ENCODE measurements around the gene LRRC47. TPM values are rescaled to one million over a fixed set of nuclear protein-coding genes. Genes with fewer than 3 reads are reported as not detected.

The LRRC47 gene
- total and polyA plus RNA-seq, 4 experiments from 2014 or later = 19.0 to 58.0 (median 47.1) TPM

GRCh38 chr1:3821447-3821846 is 25.1 kb upstream of the LRRC47 start:
- no peaks in the 10 kb centered on the region for H3K9me3 ChIP-seq (ENCODE audit: control insufficient read depth in 1 of 2, low read length in 2 of 2)
- CTCF ChIA-PET (ENCODE audit: partially characterized antibody) = no interaction called here
- no peak overlapping the region for H3K4me3 Mint-ChIP-seq
- H3K4me3 ChIP-seq (ENCODE audit: low read length in 2 of 2) = no peak overlapping the region
- H3K27ac Mint-ChIP-seq = no peak overlapping the region
- H3K27me3 Mint-ChIP-seq = no peaks in the 10 kb centered on the region
- no peaks in the 10 kb centered on the region for H3K4me1 ChIP-seq (ENCODE audit: insufficient read depth, low read length)
- intact Hi-C loops (cut with micrococcal nuclease) = no loop called here
- H3K36me3 ChIP-seq (ENCODE audit: insufficient read depth, low read length) = peaks cover 38% of the 10 kb centered on the region
- peaks cover 0 to 3% (median 0%) of the 10 kb centered on the region in 4 donors for H3K4me1 Mint-ChIP-seq
- peaks cover 56 to 72% of the 10 kb centered on the region in 2 donors for H3K36me3 Mint-ChIP-seq
- DNase-seq = no peak
- POLR2A ChIA-PET (ENCODE audit: partially characterized antibody) = no interaction called here
- H3K27ac ChIP-seq (ENCODE audit: low read depth, low read length) = no peak overlapping the region
- no peaks in the 10 kb centered on the region for H3K27me3 ChIP-seq (ENCODE audit: insufficient read depth, low read length)
- no peaks in the 10 kb centered on the region for H3K9me3 Mint-ChIP-seq

- Mint-ChIP-seq H3K4me3 (no peak overlapping the region), H3K36me3 (peaks cover 52 to 70% of the 10 kb centered on the region in 2 donors)
- POLR2A ChIA-PET (ENCODE audit: partially characterized antibody) = no interaction called here
These were observed 24.7 kb upstream of the LRRC47 start for GRCh38 chr1:3821004-3821403.

GRCh38 chr1:3820316-3820715 is 24.0 kb upstream of the LRRC47 start:
- DNase-seq = no peak
- H3K4me3 ChIP-seq (ENCODE audit: low read length in 2 of 2) = no peak overlapping the region
- H3K4me3 Mint-ChIP-seq = no peak overlapping the region
- no peaks in the 10 kb centered on the region for H3K27me3 Mint-ChIP-seq
- POLR2A ChIA-PET (ENCODE audit: partially characterized antibody) = no interaction called here
- H3K36me3 Mint-ChIP-seq = peaks cover 45 to 67% of the 10 kb centered on the region in 2 donors
- intact Hi-C loops (cut with micrococcal nuclease) = no loop called here
- no peaks in the 10 kb centered on the region for H3K27me3 ChIP-seq (ENCODE audit: insufficient read depth, low read length)
- H3K4me1 Mint-ChIP-seq = peaks cover 0 to 3% (median 0%) of the 10 kb centered on the region in 4 donors
- no peak overlapping the region for H3K27ac ChIP-seq (ENCODE audit: low read depth, low read length)
- no peaks in the 10 kb centered on the region for H3K9me3 ChIP-seq (ENCODE audit: control insufficient read depth in 1 of 2, low read length in 2 of 2)
- H3K9me3 Mint-ChIP-seq = no peaks in the 10 kb centered on the region
- CTCF ChIA-PET (ENCODE audit: partially characterized antibody) = no interaction called here
- no peak overlapping the region for H3K27ac Mint-ChIP-seq
- no peaks in the 10 kb centered on the region for H3K4me1 ChIP-seq (ENCODE audit: insufficient read depth, low read length)
- peaks cover 34% of the 10 kb centered on the region for H3K36me3 ChIP-seq (ENCODE audit: insufficient read depth, low read length)

More at GRCh38 chr1:3821004-3821403, 24.7 kb upstream of the LRRC47 start:
- no peaks in the 10 kb centered on the region for H3K9me3 ChIP-seq (ENCODE audit: control insufficient read depth in 1 of 2, low read length in 2 of 2)
- H3K4me1 Mint-ChIP-seq = peaks cover 0 to 3% (median 0%) of the 10 kb centered on the region in 4 donors
- no peaks in the 10 kb centered on the region for H3K27me3 Mint-ChIP-seq
- no peaks in the 10 kb centered on the region for H3K27me3 ChIP-seq (ENCODE audit: insufficient read depth, low read length)
- intact Hi-C loops (cut with micrococcal nuclease) = no loop called here
- H3K4me1 ChIP-seq (ENCODE audit: insufficient read depth, low read length) = no peaks in the 10 kb centered on the region
- CTCF ChIA-PET (ENCODE audit: partially characterized antibody) = no interaction called here
- H3K9me3 Mint-ChIP-seq = no peaks in the 10 kb centered on the region
- no peak overlapping the region for H3K27ac Mint-ChIP-seq
- DNase-seq = no peak
- peaks cover 38% of the 10 kb centered on the region for H3K36me3 ChIP-seq (ENCODE audit: insufficient read depth, low read length)
- no peak overlapping the region for H3K27ac ChIP-seq (ENCODE audit: low read depth, low read length)
- H3K4me3 ChIP-seq (ENCODE audit: low read length in 2 of 2) = no peak overlapping the region

GRCh38 chr1:3819771-3820200 is 23.5 kb upstream of the LRRC47 start:
- no peaks in the 10 kb centered on the region for H3K9me3 ChIP-seq (ENCODE audit: control insufficient read depth in 1 of 2, low read length in 2 of 2)
- Mint-ChIP-seq H3K9me3 (no peaks in the 10 kb centered on the region), H3K4me1 (peaks cover 0 to 3% (median 0%) of the 10 kb centered on the region in 4 donors), H3K27ac (no peak overlapping the region), H3K27me3 (no peaks in the 10 kb centered on the region), H3K4me3 (no peak overlapping the region), H3K36me3 (peaks cover 49 to 68% of the 10 kb centered on the region in 2 donors)
- ChIA-PET CTCF (ENCODE audit: partially characterized antibody) (no interaction called here), POLR2A (ENCODE audit: partially characterized antibody) (no interaction called here)
- no peak overlapping the region for H3K27ac ChIP-seq (ENCODE audit: low read depth, low read length)
- DNase-seq = no peak
- no peaks in the 10 kb centered on the region for H3K4me1 ChIP-seq (ENCODE audit: insufficient read depth, low read length)
- H3K27me3 ChIP-seq (ENCODE audit: insufficient read depth, low read length) = no peaks in the 10 kb centered on the region
- H3K36me3 ChIP-seq (ENCODE audit: insufficient read depth, low read length) = peaks cover 31% of the 10 kb centered on the region
- no peak overlapping the region for H3K4me3 ChIP-seq (ENCODE audit: low read length in 2 of 2)
- intact Hi-C loops (cut with micrococcal nuclease) = no loop called here

- Mint-ChIP-seq H3K9me3 (no peaks in the 10 kb centered on the region), H3K4me3 (no peak overlapping the region), H3K27me3 (no peaks in the 10 kb centered on the region), H3K27ac (peak overlapping the region in 1 of 7 donors; percentile 41), H3K36me3 (peaks cover 47 to 62% of the 10 kb centered on the region in 2 donors), H3K4me1 (peaks cover 0 to 3% (median 0%) of the 10 kb centered on the region in 4 donors)
- DNase-seq = no peak
- no peak overlapping the region for H3K27ac ChIP-seq (ENCODE audit: low read depth, low read length)
- H3K9me3 ChIP-seq (ENCODE audit: control insufficient read depth in 1 of 2, low read length in 2 of 2) = no peaks in the 10 kb centered on the region
- ChIA-PET CTCF (ENCODE audit: partially characterized antibody) (no interaction called here), POLR2A (ENCODE audit: partially characterized antibody) (no interaction called here)
- H3K4me1 ChIP-seq (ENCODE audit: insufficient read depth, low read length) = no peaks in the 10 kb centered on the region
- peaks cover 26% of the 10 kb centered on the region for H3K36me3 ChIP-seq (ENCODE audit: insufficient read depth, low read length)
- no peaks in the 10 kb centered on the region for H3K27me3 ChIP-seq (ENCODE audit: insufficient read depth, low read length)
- intact Hi-C loops (cut with micrococcal nuclease) = no loop called here
- no peak overlapping the region for H3K4me3 ChIP-seq (ENCODE audit: low read length in 2 of 2)
These were observed 21.7 kb upstream of the LRRC47 start for GRCh38 chr1:3817821-3818597.

- Mint-ChIP-seq H3K4me3 (no peak overlapping the region), H3K9me3 (no peaks in the 10 kb centered on the region), H3K36me3 (peaks cover 41 to 54% of the 10 kb centered on the region in 2 donors), H3K27me3 (no peaks in the 10 kb centered on the region), H3K4me1 (peaks cover 0 to 3% (median 0%) of the 10 kb centered on the region in 4 donors), H3K27ac (no peak overlapping the region)
- POLR2A ChIA-PET (ENCODE audit: partially characterized antibody) = no interaction called here
- intact Hi-C loops (cut with micrococcal nuclease) = no loop called here
- Histone ChIP-seq H3K36me3 (ENCODE audit: insufficient read depth, low read length) (peaks cover 19% of the 10 kb centered on the region), H3K4me3 (ENCODE audit: low read length in 2 of 2) (no peak overlapping the region), H3K4me1 (ENCODE audit: insufficient read depth, low read length) (no peaks in the 10 kb centered on the region), H3K9me3 (ENCODE audit: control insufficient read depth in 1 of 2, low read length in 2 of 2) (no peaks in the 10 kb centered on the region), H3K27me3 (ENCODE audit: insufficient read depth, low read length) (no peaks in the 10 kb centered on the region), H3K27ac (ENCODE audit: low read depth, low read length) (no peak overlapping the region)
- no peak for DNase-seq
- CTCF ChIA-PET (ENCODE audit: partially characterized antibody) = no interaction called here
These were observed 20.9 kb upstream of the LRRC47 start for GRCh38 chr1:3817138-3817740.

- DNase-seq = no peak
- Mint-ChIP-seq H3K9me3 (no peaks in the 10 kb centered on the region), H3K4me3 (no peak overlapping the region), H3K27me3 (no peaks in the 10 kb centered on the region), H3K27ac (no peak overlapping the region), H3K4me1 (peaks cover 0 to 2% (median 0%) of the 10 kb centered on the region in 4 donors), H3K36me3 (peaks cover 34 to 47% of the 10 kb centered on the region in 2 donors)
- H3K4me3 ChIP-seq (ENCODE audit: low read length in 2 of 2) = no peak overlapping the region
- ChIA-PET POLR2A (ENCODE audit: partially characterized antibody) (no interaction called here), CTCF (ENCODE audit: partially characterized antibody) (no interaction called here)
- H3K36me3 ChIP-seq (ENCODE audit: insufficient read depth, low read length) = peaks cover 14% of the 10 kb centered on the region
- no peaks in the 10 kb centered on the region for H3K27me3 ChIP-seq (ENCODE audit: insufficient read depth, low read length)
- no peaks in the 10 kb centered on the region for H3K4me1 ChIP-seq (ENCODE audit: insufficient read depth, low read length)
- intact Hi-C loops (cut with micrococcal nuclease) = no loop called here
- H3K27ac ChIP-seq (ENCODE audit: low read depth, low read length) = no peak overlapping the region
- no peaks in the 10 kb centered on the region for H3K9me3 ChIP-seq (ENCODE audit: control insufficient read depth in 1 of 2, low read length in 2 of 2)
These were observed 20.2 kb upstream of the LRRC47 start for GRCh38 chr1:3816331-3817137.

Measured in CD4-positive, alpha-beta memory T cell (primary cell).